WTC11 (cell line): ENCODE data around the gene FBXO39. TPM values are rescaled to one million over a fixed set of nuclear protein-coding genes. Genes with fewer than 3 reads are reported as not detected.

ENCODE experiments used
- ATAC-seq: fragments of 200-7000 bp; cut with Tn5 transposase; 2 replicates; pipeline ENCODE4 v1.10.0; 2021; ENCODE audit warnings: mild to moderate bottlenecking, moderate library complexity
- CTCF ChIA-PET: fragments of 300-600 bp; sonication (Branson Sonifier 250); formaldehyde crosslinking; loops from one replicate; lab custom pipeline; 2021; ENCODE audit warnings: antibody characterized with exemption; lab: Charles Lee
- POLR2A ChIA-PET: fragments of 350-600 bp; sonication (Branson Sonifier 250); formaldehyde crosslinking; loops from one replicate; lab custom pipeline; 2021; ENCODE audit warnings: antibody characterized with exemption; lab: Charles Lee
- DNase-seq: peaks from one replicate; pipeline ENCODE4 v3.0.0; 2021; ENCODE audit warnings: low spot score
- H3K27ac Mint-ChIP-seq: 2 replicates; pipeline ENCODE4 v1.8.0; 2021; ENCODE audit warnings: mixed read lengths
- H3K27me3 Mint-ChIP-seq: 2 replicates; pipeline ENCODE4 v1.8.0; 2021; ENCODE audit warnings: low read depth, mild to moderate bottlenecking, moderate library complexity, mixed read lengths
- H3K36me3 Mint-ChIP-seq: 2 replicates; pipeline ENCODE4 v1.8.0; 2021; ENCODE audit warnings: mixed read lengths
- H3K4me1 Mint-ChIP-seq: 2 replicates; pipeline ENCODE4 v1.8.0; 2022; ENCODE audit warnings: mixed read lengths
- H3K4me3 Mint-ChIP-seq: 2 replicates; pipeline ENCODE4 v1.8.0; 2021; ENCODE audit warnings: mild to moderate bottlenecking, moderate library complexity, mixed read lengths
- H3K9me3 Mint-ChIP-seq: 2 replicates; pipeline ENCODE4 v1.8.0; 2021; ENCODE audit warnings: mixed read lengths
- AFF4 ChIP-seq: sonication (generic); formaldehyde crosslinking; IDR thresholded peaks from 2 replicates; pipeline ENCODE4 v1.8.1; 2023; ENCODE audit warnings: mild to moderate bottlenecking, missing genetic modification reagents, borderline replicate concordance
- ATF3 ChIP-seq: sonication (generic); formaldehyde crosslinking; conservative IDR thresholded peaks from 2 replicates; pipeline ENCODE4 v1.8.1; 2022; ENCODE audit warnings: mild to moderate bottlenecking, missing genetic modification reagents
- ATF6 ChIP-seq: sonication (generic); formaldehyde crosslinking; IDR thresholded peaks from 2 replicates; pipeline ENCODE4 v1.8.1; 2023; ENCODE audit warnings: mild to moderate bottlenecking, missing genetic modification reagents
- CBFB ChIP-seq: sonication (generic); formaldehyde crosslinking; IDR thresholded peaks from 2 replicates; pipeline ENCODE4 v1.8.1; 2022; ENCODE audit warnings: mild to moderate bottlenecking, low read depth, missing genetic modification reagents
- CREM ChIP-seq: sonication (generic); formaldehyde crosslinking; IDR thresholded peaks from 2 replicates; pipeline ENCODE4 v1.8.1; 2022; ENCODE audit warnings: mild to moderate bottlenecking, missing genetic modification reagents, moderate library complexity
- E2F5 ChIP-seq: sonication (generic); formaldehyde crosslinking; IDR thresholded peaks from 2 replicates; pipeline ENCODE4 v1.8.1; 2022; ENCODE audit warnings: mild to moderate bottlenecking, moderate library complexity, missing genetic modification reagents
- EMX1 ChIP-seq: fragments of 250-450 bp; sonication (Bioruptor Pico); IDR thresholded peaks from 2 replicates; pipeline ENCODE4 v1.8.0; 2021; ENCODE audit warnings: mild to moderate bottlenecking
- ERG ChIP-seq: fragments of 250-450 bp; sonication (Bioruptor Pico); IDR thresholded peaks from 2 replicates; pipeline ENCODE4 v1.8.0; 2021; ENCODE audit warnings: mild to moderate bottlenecking
- FOXJ3 ChIP-seq: sonication (generic); formaldehyde crosslinking; IDR thresholded peaks from 2 replicates; pipeline ENCODE4 v1.9.0; 2021; ENCODE audit warnings: missing genetic modification reagents, mild to moderate bottlenecking, borderline replicate concordance
- FOXP4 ChIP-seq: sonication (generic); formaldehyde crosslinking; IDR thresholded peaks from 2 replicates; pipeline ENCODE4 v1.8.0; 2022; ENCODE audit warnings: mild to moderate bottlenecking, missing genetic modification reagents
- GRHL2 ChIP-seq: fragments of 250-450 bp; sonication (Bioruptor Pico); IDR thresholded peaks from 2 replicates; pipeline ENCODE4 v1.8.0; 2022; ENCODE audit warnings: mild to moderate bottlenecking, moderate library complexity; ENCODE audit not compliant: insufficient replicate concordance, severe bottlenecking
- IRF2 ChIP-seq: sonication (generic); formaldehyde crosslinking; IDR thresholded peaks from 2 replicates; pipeline ENCODE4 v1.8.0; 2022; ENCODE audit warnings: low read depth, missing genetic modification reagents, borderline replicate concordance
- KAT7 ChIP-seq: sonication (generic); formaldehyde crosslinking; IDR thresholded peaks from 2 replicates; pipeline ENCODE4 v1.8.1; 2023; ENCODE audit warnings: missing genetic modification reagents, mild to moderate bottlenecking, borderline replicate concordance
- MAX ChIP-seq: sonication (generic); formaldehyde crosslinking; IDR thresholded peaks from 2 replicates; pipeline ENCODE4 v1.8.0; 2022; ENCODE audit warnings: mild to moderate bottlenecking, missing genetic modification reagents
- NFYB ChIP-seq: sonication (generic); formaldehyde crosslinking; conservative IDR thresholded peaks from 2 replicates; pipeline ENCODE4 v1.8.0; 2022; ENCODE audit warnings: low read depth, missing genetic modification reagents
- TCF7 ChIP-seq: sonication (generic); formaldehyde crosslinking; IDR thresholded peaks from 2 replicates; pipeline ENCODE4 v1.8.0; 2022; ENCODE audit warnings: mild to moderate bottlenecking, low read depth, missing genetic modification reagents, moderate library complexity
- ZNF232 ChIP-seq: sonication (generic); formaldehyde crosslinking; IDR thresholded peaks from 2 replicates; pipeline ENCODE4 v1.8.0; 2022; ENCODE audit warnings: mild to moderate bottlenecking, missing genetic modification reagents
- ZNF423 ChIP-seq: fragments of 250-450 bp; sonication (Bioruptor Pico); IDR thresholded peaks from 2 replicates; pipeline ENCODE4 v2.1.2; 2022; ENCODE audit warnings: mild to moderate bottlenecking, moderate library complexity
- ZNF425 ChIP-seq: fragments of 250-450 bp; sonication (Bioruptor Pico); conservative IDR thresholded peaks from 2 replicates; pipeline ENCODE4 v1.9.0; 2021; ENCODE audit warnings: mild to moderate bottlenecking
- total RNA-seq: library from RNA; stranded (reverse); gene quantifications from 3 replicates; pipeline ENCODE4 v1.2.3, GENCODE V29; 2021

Gene FBXO39
- total RNA-seq, 1 experiment from 2014 or later = not detected

- ChIA-PET POLR2A (interaction anchor here (0.7 kb wide), 1 partner anchor 10 kb away, joined by 3 read pairs; no protein-coding TSS in a partner anchor), CTCF (interaction anchor here (1.0 to 2.6 kb wide), 3 partner anchors 41 to 52 kb away, joined by 3 to 13 read pairs (median 3); partner anchors contain the start of gene SLC13A5)
- Mint-ChIP-seq H3K4me3 (no peak overlapping the region), H3K36me3 (peaks cover 5% of the 10 kb centered on the region; the same call in 1 of the 2 replicates), H3K9me3 (peaks cover 11% of the 10 kb centered on the region), H3K27me3 (no peaks in the 10 kb centered on the region), H3K27ac (no peak overlapping the region), H3K4me1 (peaks cover 34% of the 10 kb centered on the region)
- ATAC-seq (no peak; the same call in 1 of the 2 replicates), DNase-seq (no peak)
- TF ChIP-seq IRF2 (CRISPR knock-in tag) (no peak), GRHL2 (no peak), MAX (CRISPR knock-in tag) (no peak), EMX1 (CRISPR knock-in tag) (no peak), ZNF425 (no peak), AFF4 (CRISPR knock-in tag) (no peak), ATF3 (CRISPR knock-in tag) (no peak), CBFB (CRISPR knock-in tag) (no peak), TCF7 (CRISPR knock-in tag) (no peak), ATF6 (no peak), ZNF232 (CRISPR knock-in tag) (no peak), NFYB (CRISPR knock-in tag) (no peak)
Measured at GRCh38 chr17:6753546-6753945, 22.5 kb upstream of the FBXO39 start.

GRCh38 chr17:6755281-6755680 lies 20.7 kb upstream of the FBXO39 start:
- H3K36me3 Mint-ChIP-seq = no peaks in the 10 kb centered on the region
- TF ChIP-seq CREM (no peak), E2F5 (CRISPR knock-in tag) (no peak), ERG (CRISPR knock-in tag) (no peak), KAT7 (no peak), FOXP4 (CRISPR knock-in tag) (no peak), FOXJ3 (no peak), ZNF423 (CRISPR knock-in tag) (no peak), ZNF425 (no peak), CBFB (CRISPR knock-in tag) (no peak)

More at GRCh38 chr17:6755281-6755680, 20.7 kb upstream of the FBXO39 start:
- ChIA-PET POLR2A (no interaction called here), CTCF (interaction anchor here (1.2 kb wide), 1 partner anchor 43 kb away, joined by 3 read pairs; the partner anchor contains the start of gene SLC13A5)
- Mint-ChIP-seq H3K9me3 (no peaks in the 10 kb centered on the region), H3K4me1 (peaks cover 47% of the 10 kb centered on the region), H3K27ac (no peak overlapping the region), H3K4me3 (no peak overlapping the region), H3K27me3 (no peaks in the 10 kb centered on the region; the same call in 1 of the 2 replicates)
- no peak for DNase-seq
- ATAC-seq = no peak
